NCI-H226 (cell line): ENCODE data around the gene GTF2H2C.
"Not testable (repeated sequence)": the region's sequence is repeated elsewhere in the genome, so short reads cannot be mapped to it uniquely, and the experiment has no call there.

Source experiments
- DNase-seq: peaks from one replicate; pipeline ENCODE4 v3.0.0-alpha.2; 2015

The GTF2H2C gene

DNA sequence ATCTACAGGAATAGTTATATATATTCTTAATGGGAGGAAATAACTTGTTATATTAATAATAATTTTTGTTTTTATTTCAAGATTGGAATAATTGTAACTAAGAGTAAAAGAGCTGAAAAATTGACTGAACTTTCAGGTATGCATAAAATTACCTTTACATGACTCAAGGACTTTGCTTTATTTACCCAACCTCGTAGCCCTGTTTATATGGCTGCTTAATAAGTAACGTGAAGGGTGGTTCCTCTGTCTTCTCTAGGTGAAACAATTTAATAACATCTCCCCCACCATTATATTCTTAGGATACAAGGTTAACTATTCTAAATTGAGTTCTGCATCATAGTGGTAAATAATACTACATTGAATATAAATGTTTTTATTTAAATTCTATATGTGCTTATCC is 8.1 kb downstream of the GTF2H2C start:
- DNase-seq: not testable (repeated sequence)

DNA sequence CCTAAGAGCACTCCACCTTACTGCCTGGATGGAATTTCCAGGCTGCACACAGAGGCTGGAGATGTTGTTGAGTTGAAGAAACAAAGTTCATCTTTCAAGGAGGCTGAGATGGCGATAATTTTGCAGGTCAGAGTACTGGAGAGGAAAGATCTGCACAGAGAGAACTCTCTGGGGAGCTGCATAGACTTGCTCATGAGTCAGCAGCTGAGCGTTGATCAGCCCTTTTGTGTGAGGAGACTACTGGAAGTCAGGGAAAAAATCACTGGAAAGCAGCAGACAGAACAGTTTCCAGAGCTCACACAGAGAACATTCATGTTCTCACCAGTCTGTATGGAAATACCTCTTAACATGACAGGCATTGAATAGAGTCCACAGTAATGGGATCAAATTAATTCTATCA is 23.4 kb downstream of the GTF2H2C start:
- DNase-seq: not testable (repeated sequence)

DNA sequence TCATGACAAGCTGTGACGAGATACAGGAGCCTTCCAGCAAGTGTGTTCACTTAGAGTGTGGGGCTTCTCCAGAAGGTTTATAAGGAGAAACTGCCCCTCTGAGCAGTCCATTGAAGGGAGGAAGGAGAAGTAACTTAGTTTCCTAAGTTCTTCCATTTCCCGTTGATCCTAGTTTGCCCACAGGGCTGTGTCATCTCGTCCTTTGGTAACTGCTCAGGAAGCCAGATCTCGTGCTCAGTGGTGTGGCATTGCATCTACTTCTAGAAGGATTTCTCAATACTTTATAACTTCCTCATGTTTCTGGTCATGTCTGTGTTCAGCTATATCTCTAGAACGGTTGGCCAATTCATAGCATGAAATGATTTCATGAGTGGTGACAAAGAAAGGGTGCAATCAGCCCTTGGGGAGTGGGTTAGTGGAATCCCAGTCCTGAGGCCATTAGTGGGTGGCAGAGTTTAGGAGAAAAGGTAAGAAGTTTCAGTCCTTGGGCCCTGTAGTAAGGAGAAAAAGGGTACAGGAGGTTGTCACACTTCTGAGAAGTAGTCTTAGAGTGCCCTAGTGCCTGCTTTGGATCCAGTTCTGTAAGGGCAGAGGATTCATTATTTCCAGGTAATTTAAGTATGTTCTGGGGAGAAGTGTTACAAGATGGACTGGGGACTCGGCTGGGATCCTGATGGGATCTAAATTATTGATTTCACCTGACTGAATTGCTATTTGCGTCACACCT is 36.3 kb downstream of the GTF2H2C start:
- not testable (repeated sequence) for DNase-seq

DNA sequence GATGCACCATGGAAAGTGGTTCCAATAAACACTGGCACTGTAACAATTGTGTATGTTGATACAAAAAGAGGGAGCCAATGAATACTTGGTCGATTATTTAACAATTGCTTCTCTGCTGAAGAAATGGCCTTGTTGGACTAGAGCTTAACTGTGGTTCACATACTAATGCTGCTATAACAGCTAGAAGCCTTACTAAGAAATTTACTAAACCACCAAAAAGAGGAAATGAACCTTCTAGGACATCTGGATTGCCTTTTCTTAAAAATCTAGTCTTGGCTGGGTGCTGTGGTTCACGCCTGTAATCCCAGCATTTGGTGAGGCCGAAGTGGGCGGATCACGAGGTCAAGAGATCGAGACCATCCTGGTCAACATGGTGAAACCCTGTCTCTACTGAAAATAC is 42.0 kb downstream of the GTF2H2C start:
- not testable (repeated sequence) for DNase-seq

DNA sequence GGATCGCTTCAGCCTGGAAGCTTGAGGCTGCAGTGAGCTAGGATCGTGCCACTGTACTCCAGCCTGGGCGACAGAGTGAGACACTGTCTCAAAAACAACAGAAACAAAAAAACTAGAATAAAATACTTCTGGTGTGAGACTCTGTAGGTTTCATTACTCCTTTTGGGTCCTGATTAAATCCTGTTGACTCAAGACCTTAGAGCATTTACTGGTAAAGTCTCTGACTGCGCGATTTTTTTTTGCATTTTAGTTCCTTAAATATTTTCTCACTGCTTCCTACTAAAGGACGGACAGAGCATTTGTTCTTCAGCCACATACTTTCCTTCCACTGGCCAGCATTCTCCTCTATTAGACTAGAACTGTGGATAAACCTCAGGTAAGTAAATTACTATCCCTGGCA is 46.8 kb downstream of the GTF2H2C start:
- not testable (repeated sequence) for DNase-seq

DNA sequence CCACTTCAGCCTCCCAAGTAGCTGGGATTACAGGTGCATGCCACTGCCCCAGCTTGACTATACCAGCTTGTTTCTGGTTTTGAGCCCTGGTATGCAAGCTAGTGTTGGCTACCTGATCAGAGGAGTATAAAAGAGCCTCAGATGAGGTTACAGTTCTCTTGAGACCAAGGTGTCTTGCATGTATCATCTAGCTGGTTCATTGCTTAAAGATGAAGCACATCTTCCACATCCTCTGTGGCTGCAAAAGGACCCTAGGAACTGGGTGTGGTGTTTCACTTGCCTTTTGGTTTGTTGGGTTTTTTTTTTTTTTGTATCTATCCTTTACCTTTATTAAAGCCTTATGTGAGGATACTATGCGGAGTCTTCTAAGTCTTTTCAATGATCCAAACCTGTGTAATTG is 47.8 kb downstream of the GTF2H2C start:
- not testable (repeated sequence) for DNase-seq

DNA sequence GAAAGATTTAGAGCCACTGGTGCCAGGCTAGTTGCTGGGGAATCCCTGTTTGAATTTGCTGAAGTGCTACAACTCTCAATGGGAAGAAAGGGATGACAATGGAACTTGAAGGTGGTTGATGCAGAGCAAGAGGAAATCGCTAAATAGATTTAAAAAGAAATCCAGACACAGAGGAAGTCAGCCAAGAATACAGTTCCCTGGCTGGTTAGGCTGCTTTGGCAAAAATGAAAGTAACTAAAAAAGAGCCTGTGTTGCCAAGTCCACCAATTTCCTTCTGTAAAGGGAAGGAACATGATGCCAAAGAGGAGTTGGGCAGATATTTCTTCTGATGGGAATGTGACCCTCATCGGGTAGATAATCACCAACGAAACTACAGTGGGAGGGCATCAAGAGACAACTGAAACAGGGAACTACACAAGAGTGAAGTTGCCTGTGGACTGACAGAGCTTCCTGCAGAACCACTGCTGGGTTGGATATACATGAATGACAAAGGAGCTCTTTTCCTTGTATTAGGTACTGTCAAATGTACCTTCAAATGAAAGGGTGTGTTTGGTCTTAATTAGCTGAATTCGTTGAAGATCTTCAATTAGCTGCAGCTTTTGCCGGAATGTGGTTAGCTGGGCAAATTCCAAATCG is 49.0 kb downstream of the GTF2H2C start:
- DNase-seq: not testable (repeated sequence)

DNA sequence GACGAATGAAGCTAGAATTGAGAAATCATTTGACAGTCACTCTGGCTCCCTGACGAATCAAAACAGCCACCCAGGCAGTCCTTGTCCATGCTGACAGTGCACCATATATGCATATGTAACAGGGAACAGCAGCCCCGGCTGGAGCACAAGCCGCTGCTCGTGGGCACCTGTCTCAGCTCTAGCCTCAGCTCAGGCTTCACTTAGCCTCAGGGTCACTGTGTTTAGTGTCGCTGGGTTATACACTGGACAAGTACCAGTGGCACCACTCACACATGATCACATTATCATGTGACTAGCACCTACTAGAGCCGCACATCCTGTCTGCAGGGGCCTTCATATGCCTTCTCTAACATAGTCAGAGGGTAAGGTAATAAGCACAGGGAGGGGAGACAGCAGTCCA is 54.9 kb downstream of the GTF2H2C start:
- not testable (repeated sequence) for DNase-seq

DNA sequence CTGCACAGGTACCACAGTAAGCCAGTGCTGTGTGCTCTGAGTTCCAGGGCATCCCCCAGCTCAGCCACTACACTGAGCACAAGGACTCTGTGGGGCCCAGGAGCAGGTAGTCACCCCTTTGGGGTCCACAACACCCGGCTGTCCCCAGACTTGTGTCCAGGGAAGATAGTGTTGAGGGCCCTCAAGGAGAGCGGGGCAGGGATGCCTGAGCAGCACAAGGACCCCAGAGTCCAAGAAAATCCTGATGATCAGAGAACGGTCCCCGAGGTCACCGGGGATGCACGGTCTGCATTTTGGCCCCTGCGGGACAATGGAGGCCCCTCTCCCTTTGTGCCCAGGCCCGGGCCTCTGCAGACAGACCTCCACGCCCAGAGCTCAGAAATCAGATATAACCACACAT is 71.9 kb downstream of the GTF2H2C start:
- not testable (repeated sequence) for DNase-seq
